Peyer's patch (tissue), 4 donors: ENCODE measurements around the gene SSH2. TPM values are rescaled to one million over a fixed set of nuclear protein-coding genes. Genes with fewer than 3 reads are reported as not detected.

Experiments
- DNase-seq, 3 donors: peaks; one replicate each; pipeline ENCODE4 v3.0.0-alpha.2; 2017 to 2019
- H3K27ac ChIP-seq, 4 donors: fragments of 200-600 bp; sonication (generic); one replicate each; pipeline ENCODE4 v1.5.1; 2016 to 2019
- H3K27me3 ChIP-seq, 2 donors: fragments of 200-600 bp; sonication (generic); one replicate each; pipeline ENCODE4 v1.5.1; 2019
- H3K36me3 ChIP-seq, 3 donors: fragments of 200-600 bp; sonication (generic); one replicate each; pipeline ENCODE4 v1.5.1; 2016 to 2019
- H3K4me1 ChIP-seq, 4 donors: fragments of 200-600 bp; sonication (generic); one replicate each; pipeline ENCODE4 v1.5.1; 2016 to 2019
- H3K4me3 ChIP-seq, 4 donors: fragments of 200-600 bp; sonication (generic); 1 replicate in 3 of 4; 2 replicates in 1 of 4; pipeline ENCODE4 v1.5.1; 2016 to 2019; ENCODE audit warnings: mild to moderate bottlenecking in 1 of 4
- H3K9me3 ChIP-seq, 4 donors: fragments of 200-600 bp; sonication (generic); one replicate each; pipeline ENCODE4 v1.5.1; 2016 to 2019; ENCODE audit warnings: mild to moderate bottlenecking in 1 of 4
- POLR2A ChIP-seq, 2 donors: fragments of 450-650 bp; IDR thresholded peaks; one replicate each; pipeline ENCODE4 v1.5.1; 2017; ENCODE audit warnings: antibody characterized with exemption in 2 of 2, mild to moderate bottlenecking in 2 of 2, moderate library complexity in 2 of 2
- total RNA-seq, 4 donors: library from RNA; depleted of rRNA; stranded (reverse); fragments of >200 nt; gene quantifications; one replicate each; pipeline ENCODE4 v1.1.0, GENCODE V29; 2016
- TF ChIP-seq, protein P1 (sequence below), 6 experiments: fragments of 450-650 bp in 4 of 6; fragments of 200-600 bp in 2 of 6; sonication (generic) in 1 of 6; IDR thresholded peaks; one replicate each; pipeline ENCODE4 v1.5.1; 2017 to 2019; ENCODE audit warnings: antibody characterized with exemption in 6 of 6, mild to moderate bottlenecking in 3 of 6, moderate library complexity in 1 of 6

The SSH2 gene
- total RNA-seq, 4 donors from 2014 or later: 45.4 to 139 (median 58.2) TPM

DNA sequence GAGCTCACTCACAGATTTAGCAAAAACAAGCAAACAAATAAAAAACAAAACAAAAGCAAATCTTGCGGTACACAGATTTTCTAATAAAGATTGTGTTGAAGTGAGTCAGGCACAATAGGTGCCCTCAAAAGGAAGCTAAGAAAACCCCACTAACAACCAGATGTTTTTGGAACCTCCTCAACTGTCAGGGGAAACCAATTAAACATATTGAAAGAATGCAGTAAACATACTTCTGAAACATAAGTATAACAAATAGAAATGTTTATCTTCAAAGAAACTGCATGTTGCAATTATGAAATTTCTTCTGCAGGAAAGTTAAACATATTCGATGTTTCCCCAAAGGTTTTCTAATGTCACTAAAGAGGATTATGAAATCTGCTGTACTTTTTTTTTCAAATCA lies 196.9 kb downstream of the SSH2 start:
- Histone ChIP-seq H3K27ac (no peak overlapping the region), H3K36me3 (peaks cover 0 to 5% (median 0%) of the 10 kb centered on the region in 3 donors)
- TF ChIP-seq POLR2A (IDR thresholded peaks at IDR 0.05): no peak
- TF ChIP-seq, protein P1, sequence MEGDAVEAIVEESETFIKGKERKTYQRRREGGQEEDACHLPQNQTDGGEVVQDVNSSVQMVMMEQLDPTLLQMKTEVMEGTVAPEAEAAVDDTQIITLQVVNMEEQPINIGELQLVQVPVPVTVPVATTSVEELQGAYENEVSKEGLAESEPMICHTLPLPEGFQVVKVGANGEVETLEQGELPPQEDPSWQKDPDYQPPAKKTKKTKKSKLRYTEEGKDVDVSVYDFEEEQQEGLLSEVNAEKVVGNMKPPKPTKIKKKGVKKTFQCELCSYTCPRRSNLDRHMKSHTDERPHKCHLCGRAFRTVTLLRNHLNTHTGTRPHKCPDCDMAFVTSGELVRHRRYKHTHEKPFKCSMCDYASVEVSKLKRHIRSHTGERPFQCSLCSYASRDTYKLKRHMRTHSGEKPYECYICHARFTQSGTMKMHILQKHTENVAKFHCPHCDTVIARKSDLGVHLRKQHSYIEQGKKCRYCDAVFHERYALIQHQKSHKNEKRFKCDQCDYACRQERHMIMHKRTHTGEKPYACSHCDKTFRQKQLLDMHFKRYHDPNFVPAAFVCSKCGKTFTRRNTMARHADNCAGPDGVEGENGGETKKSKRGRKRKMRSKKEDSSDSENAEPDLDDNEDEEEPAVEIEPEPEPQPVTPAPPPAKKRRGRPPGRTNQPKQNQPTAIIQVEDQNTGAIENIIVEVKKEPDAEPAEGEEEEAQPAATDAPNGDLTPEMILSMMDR (IDR thresholded peaks at IDR 0.05): no peak

DNA sequence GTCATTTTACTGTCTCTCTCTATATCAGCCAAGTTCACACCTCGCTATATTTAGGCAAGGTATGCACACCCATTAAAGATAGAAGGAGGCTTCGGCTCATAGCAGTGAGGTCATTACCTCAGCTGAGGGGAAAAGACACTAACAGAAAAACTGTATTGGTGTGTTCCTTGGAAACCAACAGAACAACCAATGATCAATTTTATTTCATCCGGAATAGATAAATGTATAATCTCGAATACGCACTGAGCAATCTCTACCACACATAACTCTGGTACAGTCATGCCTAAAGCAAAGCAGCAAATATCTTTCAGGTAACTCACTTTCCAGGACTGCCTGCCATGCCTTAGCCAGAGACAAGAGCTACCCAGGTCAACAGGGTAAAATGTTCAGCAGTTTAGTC lies 197.4 kb downstream of the SSH2 start:
- no peak overlapping the region for H3K4me3 ChIP-seq

More for the DNA sequence above, 196.9 kb downstream of the SSH2 start:
- no peak overlapping the region for H3K4me3 ChIP-seq
- no peaks in the 10 kb centered on the region for H3K9me3 ChIP-seq
- no peaks in the 10 kb centered on the region for H3K27me3 ChIP-seq
- peaks cover 0 to 10% (median 0%) of the 10 kb centered on the region in 4 donors for H3K4me1 ChIP-seq
- DNase-seq: no peak

DNA sequence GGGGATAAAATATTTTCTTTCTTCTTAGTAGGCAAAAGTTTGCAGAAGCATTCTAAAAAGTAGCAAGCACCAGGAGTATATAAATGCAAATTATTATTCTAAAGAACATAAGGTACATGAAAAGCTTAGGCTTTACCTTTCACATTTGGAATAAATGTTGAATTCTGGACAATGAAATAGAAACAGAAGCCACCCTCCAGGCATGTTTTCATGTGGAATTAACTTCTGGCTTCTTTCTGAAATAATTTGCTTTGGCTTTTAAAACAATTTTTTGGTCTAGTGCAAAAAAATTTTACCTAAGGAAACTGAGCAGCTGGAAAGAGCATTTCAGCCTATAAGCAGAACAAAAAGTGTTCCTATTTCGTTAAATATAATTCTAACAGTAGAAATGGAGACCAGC lies 197.8 kb downstream of the SSH2 start:
- no peaks in the 10 kb centered on the region for H3K27me3 ChIP-seq
- no peak for TF ChIP-seq POLR2A (IDR thresholded peaks at IDR 0.05)
- TF ChIP-seq, protein P1 (IDR thresholded peaks at IDR 0.05): no peak

More for the DNA sequence above, 197.4 kb downstream of the SSH2 start:
- no peaks in the 10 kb centered on the region for H3K9me3 ChIP-seq
- H3K27me3 ChIP-seq: no peaks in the 10 kb centered on the region
- peaks cover 0 to 5% (median 0%) of the 10 kb centered on the region in 3 donors for H3K36me3 ChIP-seq
- no peak for DNase-seq
- H3K27ac ChIP-seq: no peak overlapping the region
- TF ChIP-seq POLR2A (IDR thresholded peaks at IDR 0.05): no peak
- TF ChIP-seq, protein P1 (IDR thresholded peaks at IDR 0.05): no peak
- peaks cover 0 to 10% (median 0%) of the 10 kb centered on the region in 4 donors for H3K4me1 ChIP-seq

DNA sequence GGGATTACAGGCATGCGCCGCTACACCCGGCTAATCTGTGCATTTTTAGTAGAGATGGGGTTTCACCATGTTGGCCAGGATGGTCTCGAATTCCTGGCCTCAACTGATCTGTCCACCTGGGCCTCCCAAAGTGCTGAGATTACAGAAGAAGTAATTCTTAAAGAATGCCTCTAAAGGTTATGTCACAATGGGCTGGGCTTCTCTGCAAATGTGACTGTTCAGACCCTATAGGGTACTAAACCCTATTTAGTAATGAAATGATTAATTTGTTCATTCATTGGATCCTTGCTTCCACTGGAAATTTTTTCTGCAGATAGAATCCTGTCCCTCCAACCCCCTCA lies 198.5 kb downstream of the SSH2 start:
- H3K4me3 ChIP-seq: no peak overlapping the region
- DNase-seq: no peak
- no peaks in the 10 kb centered on the region for H3K27me3 ChIP-seq
- no peaks in the 10 kb centered on the region for H3K9me3 ChIP-seq
- H3K4me1 ChIP-seq: peaks cover 0 to 10% (median 3%) of the 10 kb centered on the region in 4 donors
- H3K36me3 ChIP-seq: peaks cover 0 to 5% (median 0%) of the 10 kb centered on the region in 3 donors
- TF ChIP-seq POLR2A (IDR thresholded peaks at IDR 0.05): no peak
- TF ChIP-seq, protein P1 (IDR thresholded peaks at IDR 0.05): no peak
- no peak overlapping the region for H3K27ac ChIP-seq

More for the DNA sequence above, 197.8 kb downstream of the SSH2 start:
- H3K27ac ChIP-seq: no peak overlapping the region
- H3K4me3 ChIP-seq: no peak overlapping the region
- no peaks in the 10 kb centered on the region for H3K9me3 ChIP-seq
- DNase-seq: no peak
- H3K4me1 ChIP-seq: peaks cover 0 to 10% (median 1%) of the 10 kb centered on the region in 4 donors
- peaks cover 0 to 5% (median 0%) of the 10 kb centered on the region in 3 donors for H3K36me3 ChIP-seq

DNA sequence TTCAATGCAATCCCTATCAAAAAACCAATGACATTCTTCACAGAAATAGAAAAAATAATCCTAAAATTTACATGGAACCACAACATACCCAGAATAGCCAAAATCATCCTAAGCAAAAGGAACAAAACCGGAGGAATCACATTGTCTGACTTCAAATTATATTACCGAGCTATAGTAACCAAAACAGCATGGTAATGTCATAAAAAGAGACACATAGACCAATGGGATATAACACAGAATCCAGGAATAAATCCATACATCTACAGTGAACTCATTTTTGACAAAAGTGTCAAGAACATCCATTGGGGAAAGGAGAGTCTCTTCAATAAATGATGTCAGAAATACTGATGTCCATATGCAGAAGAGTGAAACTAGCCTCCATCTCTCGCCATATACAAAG lies 201.5 kb downstream of the SSH2 start:
- Histone ChIP-seq H3K4me3 (no peak overlapping the region), H3K27me3 (no peaks in the 10 kb centered on the region), H3K4me1 (peaks cover 0 to 21% (median 8%) of the 10 kb centered on the region in 4 donors), H3K9me3 (no peaks in the 10 kb centered on the region), H3K27ac (no peak overlapping the region), H3K36me3 (no peaks in the 10 kb centered on the region)
- TF ChIP-seq, protein P1 (IDR thresholded peaks at IDR 0.05): no peak
- no peak for TF ChIP-seq POLR2A (IDR thresholded peaks at IDR 0.05)
- no peak for DNase-seq
